IMR-90 (cell line): ENCODE data around the gene LRRC10B. TPM values are rescaled to one million over a fixed set of nuclear protein-coding genes. Genes with fewer than 3 reads are reported as not detected.

ENCODE experiments used
- ATAC-seq: fragments of 200-7000 bp; cut with Tn5 transposase; 2 replicates; pipeline ENCODE4 v1.9.1; 2020; ENCODE audit warnings: low read depth, mild to moderate bottlenecking, moderate library complexity
- BruUV-seq: library from RNA; stranded (reverse); fragments of 400-500 nt; replicated peaks from 2 replicates; lab custom pipeline; 2021; lab: Mats Ljungman, UMichigan
- CTCF ChIA-PET: fragments of 300-600 bp; formaldehyde crosslinking; extraction: SDS; loops from one replicate; lab custom pipeline; 2021; ENCODE audit warnings: antibody characterized with exemption; lab: Yijun Ruan, JAX
- POLR2A ChIA-PET: fragments of 300-600 bp; sonication (Branson Sonifier 250); formaldehyde crosslinking; loops from one replicate; lab custom pipeline; 2022; ENCODE audit warnings: antibody characterized with exemption; ENCODE audit not compliant: unreplicated experiment; lab: Charles Lee
- DNase-seq: peaks from one replicate; pipeline ENCODE4 v3.0.0; 2013
- H2AFZ ChIP-seq: replicated peaks from 2 replicates; pipeline ENCODE3; 2013; ENCODE audit warnings: low read length, mild to moderate bottlenecking; ENCODE audit not compliant: poor library complexity
- H2AK5ac ChIP-seq: 2 replicates; pipeline ENCODE4 v1.6.1; 2013; ENCODE audit warnings: low read depth, low read length, inconsistent platforms
- H2AK9ac ChIP-seq: replicated peaks from 2 replicates; pipeline ENCODE3; 2013; ENCODE audit warnings: mild to moderate bottlenecking, low read depth, low read length, moderate library complexity; ENCODE audit not compliant: poor library complexity
- H2BK120ac ChIP-seq: 2 replicates; pipeline ENCODE4 v1.6.1; 2013; ENCODE audit warnings: low read depth, low read length, inconsistent platforms
- H2BK15ac ChIP-seq: 3 replicates; pipeline ENCODE4 v1.6.1; 2013; ENCODE audit warnings: low read depth, low read length, inconsistent platforms
- H2BK20ac ChIP-seq: 2 replicates; pipeline ENCODE4 v1.6.1; 2013; ENCODE audit warnings: low read depth, mild to moderate bottlenecking, inconsistent platforms, low read length, moderate library complexity
- H2BK5ac ChIP-seq: 2 replicates; pipeline ENCODE4 v1.6.1; 2013; ENCODE audit warnings: mild to moderate bottlenecking, low read depth, low read length, inconsistent platforms; ENCODE audit not compliant: poor library complexity, severe bottlenecking
- H3K14ac ChIP-seq: replicated peaks from 2 replicates; pipeline ENCODE4 v1.6.1; 2013; ENCODE audit warnings: low read depth, low read length, inconsistent platforms
- H3K18ac ChIP-seq: 2 replicates; pipeline ENCODE4 v1.6.1; 2013; ENCODE audit warnings: low read depth, low read length, control low read depth
- H3K23ac ChIP-seq: 2 replicates; pipeline ENCODE4 v1.6.1; 2013; ENCODE audit warnings: low read depth, low read length, inconsistent platforms
- H3K27ac ChIP-seq: 2 replicates; pipeline ENCODE4 v1.5.1; 2013; ENCODE audit warnings: mild to moderate bottlenecking, control low read depth, low read length; ENCODE audit not compliant: insufficient read depth
- H3K27me3 ChIP-seq: 2 replicates; pipeline ENCODE4 v1.6.1; 2013; ENCODE audit warnings: low read length; ENCODE audit not compliant: control insufficient read depth, insufficient read depth
- H3K36me3 ChIP-seq: 2 replicates; pipeline ENCODE4 v1.6.1; 2013; ENCODE audit warnings: low read length, mixed read lengths; ENCODE audit not compliant: control insufficient read depth, insufficient read depth
- H3K4ac ChIP-seq: 2 replicates; pipeline ENCODE4 v1.6.1; 2013; ENCODE audit warnings: low read depth, low read length, inconsistent platforms
- H3K4me1 ChIP-seq: 2 replicates; pipeline ENCODE4 v1.6.1; 2013; ENCODE audit warnings: low read length, mixed read lengths; ENCODE audit not compliant: control insufficient read depth, insufficient read depth
- H3K4me2 ChIP-seq: 2 replicates; pipeline ENCODE4 v1.6.1; 2013; ENCODE audit warnings: low read depth, mild to moderate bottlenecking, control low read depth, low read length, moderate library complexity
- H3K4me3 ChIP-seq: 2 replicates; pipeline ENCODE4 v1.5.1; 2013; ENCODE audit warnings: low read depth, mild to moderate bottlenecking, control low read depth, low read length, moderate library complexity; ENCODE audit not compliant: insufficient read depth
- H3K56ac ChIP-seq: 2 replicates; pipeline ENCODE4 v1.6.1; 2013; ENCODE audit warnings: low read length, inconsistent platforms; ENCODE audit not compliant: insufficient read depth; ENCODE audit errors: extremely low read depth
- H3K79me1 ChIP-seq, 2 experiments: 2 replicates each; pipeline ENCODE4 v1.6.1; 2013; ENCODE audit warnings: low read length in 2 of 2, inconsistent platforms in 1 of 2, low read depth in 1 of 2
- H3K9ac ChIP-seq: 2 replicates; pipeline ENCODE4 v1.6.1; 2013; ENCODE audit warnings: low read depth, low read length, control low read depth
- H3K9me1 ChIP-seq: 2 replicates; pipeline ENCODE4 v1.6.1; 2013; ENCODE audit warnings: low read length, inconsistent platforms; ENCODE audit not compliant: insufficient read depth
- H3K9me3 ChIP-seq: 2 replicates; pipeline ENCODE4 v1.6.1; 2013; ENCODE audit warnings: low read length; ENCODE audit not compliant: control insufficient read depth, insufficient read depth
- H4K20me1 ChIP-seq: 2 replicates; pipeline ENCODE4 v1.6.1; 2013; ENCODE audit warnings: low read length, inconsistent platforms; ENCODE audit not compliant: insufficient read depth
- H4K5ac ChIP-seq: 2 replicates; pipeline ENCODE4 v1.6.1; 2013; ENCODE audit warnings: mild to moderate bottlenecking, low read depth, low read length, control low read depth
- H4K8ac ChIP-seq, 2 experiments: 2 replicates each; pipeline ENCODE4 v1.6.1; 2013; ENCODE audit warnings: low read depth in 2 of 2, low read length in 2 of 2, control low read depth in 1 of 2, inconsistent platforms in 1 of 2
- H4K91ac ChIP-seq: 2 replicates; pipeline ENCODE4 v1.6.1; 2013; ENCODE audit warnings: low read depth, low read length, inconsistent platforms; ENCODE audit not compliant: insufficient read depth
- BHLHE40 ChIP-seq: fragments of 150-350 bp; IDR thresholded peaks from 2 replicates; pipeline ENCODE4 v1.6.1; 2016; ENCODE audit warnings: mild to moderate bottlenecking, low read depth, low read length
- CEBPB ChIP-seq: IDR thresholded peaks from 2 replicates; pipeline ENCODE4 v1.6.1; 2012; ENCODE audit warnings: low read depth, low read length, improper control_type of control experiment
- CHD1 ChIP-seq: IDR thresholded peaks from 2 replicates; pipeline ENCODE4 v1.6.1; 2012; ENCODE audit warnings: low read depth, low read length, improper control_type of control experiment
- ELK1 ChIP-seq: fragments of 150-350 bp; IDR thresholded peaks from 2 replicates; pipeline ENCODE4 v1.6.1; 2016; ENCODE audit warnings: low read depth, mild to moderate bottlenecking, low read length, moderate library complexity, borderline replicate concordance
- FOS ChIP-seq: fragments of 150-350 bp; IDR thresholded peaks from 2 replicates; pipeline ENCODE4 v1.6.1; 2016; ENCODE audit warnings: low read depth, low read length
- MAFK ChIP-seq: IDR thresholded peaks from 2 replicates; pipeline ENCODE4 v1.6.1; 2012; ENCODE audit warnings: low read depth, low read length, improper control_type of control experiment
- MAZ ChIP-seq: IDR thresholded peaks from 2 replicates; pipeline ENCODE4 v1.6.1; 2012; ENCODE audit warnings: low read depth, mild to moderate bottlenecking, low read length, improper control_type of control experiment, moderate library complexity, borderline replicate concordance
- MXI1 ChIP-seq: IDR thresholded peaks from 2 replicates; pipeline ENCODE4 v1.6.1; 2012; ENCODE audit warnings: low read depth, mild to moderate bottlenecking, low read length, moderate library complexity, borderline replicate concordance
- NFE2L2 ChIP-seq: fragments of 150-350 bp; IDR thresholded peaks from 2 replicates; pipeline ENCODE4 v1.6.1; 2016; ENCODE audit warnings: low read depth, mild to moderate bottlenecking, low read length
- POLR2A ChIP-seq: IDR thresholded peaks from 2 replicates; pipeline ENCODE4 v1.6.1; 2012; ENCODE audit warnings: mild to moderate bottlenecking, low read depth, low read length
- RAD21 ChIP-seq: IDR thresholded peaks from 2 replicates; pipeline ENCODE4 v1.6.1; 2012; ENCODE audit warnings: low read length, improper control_type of control experiment
- RCOR1 ChIP-seq: IDR thresholded peaks from 2 replicates; pipeline ENCODE4 v1.6.1; 2012; ENCODE audit warnings: mild to moderate bottlenecking, low read length, improper control_type of control experiment; ENCODE audit not compliant: insufficient replicate concordance
- RFX5 ChIP-seq: IDR thresholded peaks from 2 replicates; pipeline ENCODE4 v1.8.0; 2012; ENCODE audit warnings: low read depth, mild to moderate bottlenecking, low read length, moderate library complexity
- SMC3 ChIP-seq: fragments of 150-350 bp; IDR thresholded peaks from 2 replicates; pipeline ENCODE4 v1.6.1; 2016; ENCODE audit warnings: low read depth, mild to moderate bottlenecking, antibody characterized with exemption, low read length, moderate library complexity
- USF2 ChIP-seq: fragments of 150-350 bp; IDR thresholded peaks from 2 replicates; pipeline ENCODE4 v1.6.1; 2017; ENCODE audit warnings: mild to moderate bottlenecking, antibody characterized with exemption, low read length, low read depth
- WGBS, 2 experiments: methylation state at CpG; one replicate each; pipeline versions ENCODE4 v1.1.5 to v1.1.7; 2013; ENCODE audit warnings: missing lambda C conversion rate in 2 of 2; ENCODE audit not compliant: insufficient read length in 1 of 2; ENCODE audit errors: extremely low coverage in 2 of 2; 5-methylcytosine and 5-hydroxymethylcytosine counted together
- dilution Hi-C: fragments of 300-500 bp; cut with HindIII; formaldehyde crosslinking; loops from one replicate; pipeline ENCODE4 v1.14.3; 2018; ENCODE audit warnings: low sequenced_read_pairs; ENCODE audit not compliant: unreplicated experiment
- in situ Hi-C: fragments of 300-500 bp; cut with MboI; formaldehyde crosslinking; loops from 3 replicates; pipeline ENCODE4 v1.14.3; 2019; ENCODE audit warnings: low sequenced_read_pairs, inconsistent platforms, mixed read lengths
- intact Hi-C: fragments of 100-400 bp; cut with micrococcal nuclease; formaldehyde crosslinking; loops from 2 replicates; pipeline ENCODE4 v1.10.0; 2022
- polyA plus RNA-seq, 3 experiments: library from polyadenylated mRNA; depleted of rRNA; stranded (reverse); fragments of >200 nt; gene quantifications; 2 replicates each; pipeline ENCODE4 v1.2.3, GENCODE V29; 2012; ENCODE audit warnings: low replicate concordance in 1 of 3
- total RNA-seq: library from RNA; depleted of rRNA; stranded (reverse); fragments of >200 nt; gene quantifications from 2 replicates; pipeline ENCODE4 v1.2.3, GENCODE V29; 2012
- TF ChIP-seq, protein P1 (sequence below): conservative IDR thresholded peaks from 2 replicates; pipeline ENCODE4 v1.5.1; 2012; ENCODE audit warnings: mild to moderate bottlenecking, low read depth, low read length, improper control_type of control experiment

Gene LRRC10B
- total and polyA plus RNA-seq, 2 of the 4 experiments (the other 2 are of a cell fraction): not detected

DNA sequence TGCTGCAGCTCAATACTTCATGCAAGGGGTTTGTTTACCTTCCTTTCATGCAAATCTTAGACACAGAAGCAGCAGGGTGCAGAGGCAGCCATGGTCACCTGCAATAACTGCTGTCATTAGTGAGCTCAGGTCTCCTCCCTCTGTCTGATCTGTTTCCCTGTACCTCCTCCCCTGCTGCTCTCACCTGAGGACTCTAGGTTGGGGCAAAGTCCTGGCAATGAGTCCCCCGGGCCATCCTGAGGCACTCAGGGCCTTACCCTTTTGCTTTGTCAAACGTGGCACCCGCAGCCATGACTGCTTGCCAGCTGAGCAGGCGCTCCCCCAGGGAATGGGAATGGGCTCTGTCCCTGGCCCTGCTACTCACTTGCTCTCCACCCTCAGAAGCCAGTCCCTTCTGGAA is 3.9 kb downstream of the LRRC10B start:
- ATAC-seq (no peak), DNase-seq (no peak)
- BruUV-seq: no TSS peak
- Histone ChIP-seq H3K23ac (no peak overlapping the region), H2BK5ac (no peak overlapping the region), H3K9me1 (no peaks in the 10 kb centered on the region), H3K27me3 (peaks cover 55% of the 10 kb centered on the region), H3K14ac (no peak overlapping the region), H2BK15ac (no peak overlapping the region), H2BK120ac (no peak overlapping the region), H2AFZ (no peak overlapping the region), H3K4me2 (no peak overlapping the region), H3K27ac (no peak overlapping the region), H3K4me1 (no peaks in the 10 kb centered on the region), H3K9me3 (no peaks in the 10 kb centered on the region; the same call in 1 of the 2 replicates), H4K5ac (no peak overlapping the region), H3K56ac (no peak overlapping the region), H2BK20ac (no peak overlapping the region), H4K91ac (no peak overlapping the region), H2AK9ac (no peak overlapping the region), H3K79me1 (no peaks in the 10 kb centered on the region), H3K18ac (no peak overlapping the region), H3K9ac (no peak overlapping the region), H4K8ac (no peak overlapping the region), H3K4ac (no peak overlapping the region), H3K4me3 (no peak overlapping the region), H4K20me1 (peaks cover 7% of the 10 kb centered on the region; the same call in 1 of the 2 replicates), H2AK5ac (no peak overlapping the region), H3K36me3 (no peaks in the 10 kb centered on the region)
- ChIA-PET CTCF (interaction anchor here (1.1 kb wide), 1 partner anchor 66 kb away, joined by 3 read pairs; no protein-coding TSS in a partner anchor), POLR2A (no interaction called here)
- in situ Hi-C loops: no loop called here
- WGBS, 2 experiments: 70% methylated on average over 3 of the region's 4 CpGs; no CpG with 5 or more reads in 1 of the 2 experiments
- dilution Hi-C loops: no loop called here
- intact Hi-C loops: no loop called here
- TF ChIP-seq MAZ: no peak
- no peak for TF ChIP-seq NFE2L2
- no peak for TF ChIP-seq CEBPB
- no peak for TF ChIP-seq USF2
- no peak for TF ChIP-seq SMC3
- no peak for TF ChIP-seq BHLHE40
- TF ChIP-seq RCOR1: no peak
- TF ChIP-seq RAD21: no peak
- TF ChIP-seq FOS: no peak
- TF ChIP-seq, protein P1, sequence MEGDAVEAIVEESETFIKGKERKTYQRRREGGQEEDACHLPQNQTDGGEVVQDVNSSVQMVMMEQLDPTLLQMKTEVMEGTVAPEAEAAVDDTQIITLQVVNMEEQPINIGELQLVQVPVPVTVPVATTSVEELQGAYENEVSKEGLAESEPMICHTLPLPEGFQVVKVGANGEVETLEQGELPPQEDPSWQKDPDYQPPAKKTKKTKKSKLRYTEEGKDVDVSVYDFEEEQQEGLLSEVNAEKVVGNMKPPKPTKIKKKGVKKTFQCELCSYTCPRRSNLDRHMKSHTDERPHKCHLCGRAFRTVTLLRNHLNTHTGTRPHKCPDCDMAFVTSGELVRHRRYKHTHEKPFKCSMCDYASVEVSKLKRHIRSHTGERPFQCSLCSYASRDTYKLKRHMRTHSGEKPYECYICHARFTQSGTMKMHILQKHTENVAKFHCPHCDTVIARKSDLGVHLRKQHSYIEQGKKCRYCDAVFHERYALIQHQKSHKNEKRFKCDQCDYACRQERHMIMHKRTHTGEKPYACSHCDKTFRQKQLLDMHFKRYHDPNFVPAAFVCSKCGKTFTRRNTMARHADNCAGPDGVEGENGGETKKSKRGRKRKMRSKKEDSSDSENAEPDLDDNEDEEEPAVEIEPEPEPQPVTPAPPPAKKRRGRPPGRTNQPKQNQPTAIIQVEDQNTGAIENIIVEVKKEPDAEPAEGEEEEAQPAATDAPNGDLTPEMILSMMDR: no peak
- no peak for TF ChIP-seq ELK1
- TF ChIP-seq MXI1: no peak
- no peak for TF ChIP-seq POLR2A
- no peak for TF ChIP-seq CHD1
- TF ChIP-seq RFX5: no peak
- TF ChIP-seq MAFK: no peak
